GM18951 (cell line): ENCODE measurements around the gene GAS1.

Experiments used
- POLR2A ChIP-seq: IDR thresholded peaks from 4 replicates; pipeline ENCODE4 v1.6.1; 2011; ENCODE audit warnings: mild to moderate bottlenecking; ENCODE audit not compliant: insufficient read length, insufficient read depth; ENCODE audit errors: extremely low read depth
- in situ Hi-C: fragments of 300-500 bp; cut with MboI; formaldehyde crosslinking; loops from one replicate; pipeline ENCODE4 v1.12.0; 2022; ENCODE audit warnings: low sequenced_read_pairs, mixed read lengths, inconsistent platforms; ENCODE audit not compliant: unreplicated experiment

Gene GAS1

GRCh38 chr9:86938780-86939179 lies 8.5 kb downstream of the GAS1 start:
- TF ChIP-seq POLR2A: no peak
- in situ Hi-C loops: no loop called here

GRCh38 chr9:86926145-86926544 lies 21.2 kb downstream of the GAS1 start:
- TF ChIP-seq POLR2A: no peak
- in situ Hi-C loops: no loop called here

GRCh38 chr9:86925686-86926085 lies 21.6 kb downstream of the GAS1 start:
- in situ Hi-C loops: no loop called here
- no peak for TF ChIP-seq POLR2A

GRCh38 chr9:86924206-86924605 lies 23.1 kb downstream of the GAS1 start:
- in situ Hi-C loops: no loop called here
- TF ChIP-seq POLR2A: no peak

GRCh38 chr9:86921151-86921923 lies 26.0 kb downstream of the GAS1 start:
- no peak for TF ChIP-seq POLR2A

GRCh38 chr9:86918556-86918955 lies 28.8 kb downstream of the GAS1 start:
- in situ Hi-C loops: no loop called here
- TF ChIP-seq POLR2A: no peak

More at GRCh38 chr9:86921151-86921923, 26.0 kb downstream of the GAS1 start:
- in situ Hi-C loops: no loop called here

GRCh38 chr9:86912210-86912609 lies 35.1 kb downstream of the GAS1 start:
- TF ChIP-seq POLR2A: no peak
- in situ Hi-C loops: no loop called here

- in situ Hi-C loops: no loop called here
- TF ChIP-seq POLR2A: no peak
Measured at GRCh38 chr9:86909388-86909787, 37.9 kb downstream of the GAS1 start.

GRCh38 chr9:86908261-86908660 lies 39.0 kb downstream of the GAS1 start:
- TF ChIP-seq POLR2A: no peak
- in situ Hi-C loops: no loop called here

- in situ Hi-C loops: no loop called here
- TF ChIP-seq POLR2A: no peak
Measured at GRCh38 chr9:86907346-86907745, 40.0 kb downstream of the GAS1 start.

GRCh38 chr9:86903734-86904085 lies 43.6 kb downstream of the GAS1 start:
- in situ Hi-C loops: no loop called here
- no peak for TF ChIP-seq POLR2A

- in situ Hi-C loops: no loop called here
- no peak for TF ChIP-seq POLR2A
Measured at GRCh38 chr9:86902991-86903733, 44.1 kb downstream of the GAS1 start.

GRCh38 chr9:86902586-86902985 lies 44.7 kb downstream of the GAS1 start:
- in situ Hi-C loops: no loop called here
- no peak for TF ChIP-seq POLR2A

GRCh38 chr9:86902176-86902575 lies 45.1 kb downstream of the GAS1 start:
- TF ChIP-seq POLR2A: no peak
- in situ Hi-C loops: no loop called here
